Subcutaneous abdominal adipose tissue (tissue), 5 donors: Measurements from ENCODE around the gene FBXO45.
"Not testable (repeated sequence)": the region's sequence is repeated elsewhere in the genome, so short reads cannot be mapped to it uniquely, and the experiment has no call there.

Experiments
- H3K27ac ChIP-seq: one replicate; pipeline ENCODE4 v1.7.0; 2013; ENCODE audit warnings: low read depth, mild to moderate bottlenecking, inconsistent platforms, low read length, moderate library complexity
- H3K27me3 ChIP-seq, 5 donors: one replicate each; pipeline ENCODE4 v1.7.0; 2013; ENCODE audit warnings: low read length in 5 of 5, inconsistent platforms in 1 of 5; ENCODE audit not compliant: control insufficient read depth in 5 of 5, insufficient read depth in 4 of 5
- H3K36me3 ChIP-seq, 5 donors: one replicate each; pipeline ENCODE4 v1.7.0; 2013; ENCODE audit warnings: low read length in 5 of 5; ENCODE audit not compliant: control insufficient read depth in 5 of 5, insufficient read depth in 5 of 5
- H3K4me1 ChIP-seq, 5 donors: one replicate each; pipeline ENCODE4 v1.7.0; 2013; ENCODE audit warnings: low read length in 5 of 5, mild to moderate bottlenecking in 3 of 5, moderate library complexity in 1 of 5; ENCODE audit not compliant: control insufficient read depth in 5 of 5, insufficient read depth in 5 of 5
- H3K4me3 ChIP-seq, 5 donors: one replicate each; pipeline ENCODE4 v1.7.0; 2013; ENCODE audit warnings: low read length in 5 of 5, low read depth in 1 of 5
- H3K9ac ChIP-seq, 5 donors: one replicate each; pipeline ENCODE4 v1.7.0; 2013; ENCODE audit warnings: low read length in 5 of 5, mild to moderate bottlenecking in 4 of 5, moderate library complexity in 3 of 5
- H3K9me3 ChIP-seq, 5 donors: one replicate each; pipeline ENCODE4 v1.7.0; 2013; ENCODE audit warnings: low read length in 5 of 5; ENCODE audit not compliant: control insufficient read depth in 5 of 5
- donor health status: healthy.
- donor health status: healthy.
- donor health status: healthy.
- donor health status: healthy.
- donor health status: healthy.

FBXO45 gene

GRCh38 chr3:196533260-196533681 lies 35.2 kb upstream of the FBXO45 start:
- no peak overlapping the region for H3K9ac ChIP-seq
- peaks cover 0 to 9% (median 6%) of the 10 kb centered on the region in 5 donors for H3K4me1 ChIP-seq
- H3K9me3 ChIP-seq: peaks cover 0 to 4% (median 0%) of the 10 kb centered on the region in 5 donors
- no peaks in the 10 kb centered on the region for H3K36me3 ChIP-seq
- H3K27ac ChIP-seq: no peak overlapping the region
- no peak overlapping the region for H3K4me3 ChIP-seq
- peaks cover 0 to 8% (median 0%) of the 10 kb centered on the region in 5 donors for H3K27me3 ChIP-seq

- no peaks in the 10 kb centered on the region for H3K9me3 ChIP-seq
- H3K27me3 ChIP-seq: peaks cover 0 to 7% (median 0%) of the 10 kb centered on the region in 5 donors
- no peak overlapping the region for H3K4me3 ChIP-seq
- H3K4me1 ChIP-seq: no peaks in the 10 kb centered on the region
- no peak overlapping the region for H3K9ac ChIP-seq
- no peaks in the 10 kb centered on the region for H3K36me3 ChIP-seq
- H3K27ac ChIP-seq: no peak overlapping the region
Measured at GRCh38 chr3:196537319-196537984, 31.0 kb upstream of the FBXO45 start.

- no peak overlapping the region for H3K27ac ChIP-seq
- no peaks in the 10 kb centered on the region for H3K9me3 ChIP-seq
- no peaks in the 10 kb centered on the region for H3K4me1 ChIP-seq
- no peaks in the 10 kb centered on the region for H3K27me3 ChIP-seq
- no peak overlapping the region for H3K9ac ChIP-seq
- no peaks in the 10 kb centered on the region for H3K36me3 ChIP-seq
- H3K4me3 ChIP-seq: no peak overlapping the region
Measured at GRCh38 chr3:196541684-196542445, 26.6 kb upstream of the FBXO45 start.

- no peak overlapping the region for H3K4me3 ChIP-seq
- no peaks in the 10 kb centered on the region for H3K36me3 ChIP-seq
- no peaks in the 10 kb centered on the region for H3K9me3 ChIP-seq
- H3K4me1 ChIP-seq: no peaks in the 10 kb centered on the region
- no peaks in the 10 kb centered on the region for H3K27me3 ChIP-seq
- no peak overlapping the region for H3K27ac ChIP-seq
- H3K9ac ChIP-seq: no peak overlapping the region
Measured at GRCh38 chr3:196544491-196544992, 23.9 kb upstream of the FBXO45 start.

- no peaks in the 10 kb centered on the region for H3K9me3 ChIP-seq
- H3K4me1 ChIP-seq: no peaks in the 10 kb centered on the region
- no peak overlapping the region for H3K9ac ChIP-seq
- no peak overlapping the region for H3K27ac ChIP-seq
- H3K27me3 ChIP-seq: no peaks in the 10 kb centered on the region
- H3K36me3 ChIP-seq: no peaks in the 10 kb centered on the region
- H3K4me3 ChIP-seq: no peak overlapping the region
Measured at GRCh38 chr3:196546537-196546936, 21.9 kb upstream of the FBXO45 start.

- H3K4me1 ChIP-seq: no peaks in the 10 kb centered on the region
Measured at GRCh38 chr3:196547067-196547466, 21.4 kb upstream of the FBXO45 start.

GRCh38 chr3:196549312-196549711 lies 19.1 kb upstream of the FBXO45 start:
- H3K27ac ChIP-seq, H3K9me3 ChIP-seq, H3K4me3 ChIP-seq, H3K27me3 ChIP-seq, H3K36me3 ChIP-seq, H3K9ac ChIP-seq, H3K4me1 ChIP-seq: not testable (repeated sequence)

More at GRCh38 chr3:196547067-196547466, 21.4 kb upstream of the FBXO45 start:
- Histone ChIP-seq H3K27ac (no peak overlapping the region), H3K9me3 (no peaks in the 10 kb centered on the region), H3K9ac (no peak overlapping the region), H3K4me3 (no peak overlapping the region), H3K36me3 (no peaks in the 10 kb centered on the region), H3K27me3 (no peaks in the 10 kb centered on the region)

GRCh38 chr3:196550172-196550571 lies 18.3 kb upstream of the FBXO45 start:
- not testable (repeated sequence) for H3K9ac ChIP-seq, H3K27ac ChIP-seq, H3K4me3 ChIP-seq, H3K27me3 ChIP-seq, H3K9me3 ChIP-seq, H3K4me1 ChIP-seq
- H3K36me3 ChIP-seq: peaks cover 0 to 14% (median 5%) of the 10 kb centered on the region in 5 donors

- H3K36me3 ChIP-seq: peaks cover 0 to 14% (median 6%) of the 10 kb centered on the region in 5 donors
- no peaks in the 10 kb centered on the region for H3K27me3 ChIP-seq
- no peak overlapping the region for H3K27ac ChIP-seq
- H3K9ac ChIP-seq: no peak overlapping the region
- no peaks in the 10 kb centered on the region for H3K9me3 ChIP-seq
- H3K4me3 ChIP-seq: no peak overlapping the region
- H3K4me1 ChIP-seq: no peaks in the 10 kb centered on the region
Measured at GRCh38 chr3:196552253-196552652, 16.2 kb upstream of the FBXO45 start.

GRCh38 chr3:196553551-196553950 lies 14.9 kb upstream of the FBXO45 start:
- no peak overlapping the region for H3K27ac ChIP-seq
- no peaks in the 10 kb centered on the region for H3K27me3 ChIP-seq
- H3K9ac ChIP-seq: no peak overlapping the region
- peaks cover 0 to 14% (median 7%) of the 10 kb centered on the region in 5 donors for H3K36me3 ChIP-seq
- no peaks in the 10 kb centered on the region for H3K4me1 ChIP-seq
- H3K9me3 ChIP-seq: no peaks in the 10 kb centered on the region
- no peak overlapping the region for H3K4me3 ChIP-seq
